C4-2B (cell line): ENCODE measurements around the gene PTPRT.

ENCODE experiments used
- ZFX ChIP-seq: fragments of 450-650 bp; IDR thresholded peaks from 2 replicates; pipeline ENCODE4 v1.6.1; 2017
- TF ChIP-seq, protein P1 (sequence below): fragments of 450-650 bp; conservative IDR thresholded peaks from 2 replicates; pipeline ENCODE4 v1.5.1; 2017; ENCODE audit warnings: mild to moderate bottlenecking

DNA sequence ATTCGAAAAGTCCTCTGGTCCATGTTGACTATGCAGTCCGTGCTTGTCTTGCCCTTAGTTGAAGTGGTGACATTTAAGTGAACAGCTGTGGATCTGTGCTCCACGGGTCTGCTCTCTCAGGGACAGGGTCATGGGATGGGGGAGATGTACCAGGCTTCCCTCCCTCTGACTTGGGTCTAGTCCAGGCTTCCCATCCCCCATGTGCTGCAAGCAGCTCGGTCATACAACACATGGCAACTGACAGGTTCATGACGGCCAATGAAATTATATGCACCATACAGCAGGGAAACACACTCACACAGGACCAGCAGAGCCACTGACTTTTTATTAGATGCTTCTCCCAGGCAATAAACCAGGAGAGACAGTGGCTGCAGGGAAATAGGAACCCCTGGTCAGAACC, 201.4 kb downstream of the PTPRT start:
- TF ChIP-seq, protein P1, sequence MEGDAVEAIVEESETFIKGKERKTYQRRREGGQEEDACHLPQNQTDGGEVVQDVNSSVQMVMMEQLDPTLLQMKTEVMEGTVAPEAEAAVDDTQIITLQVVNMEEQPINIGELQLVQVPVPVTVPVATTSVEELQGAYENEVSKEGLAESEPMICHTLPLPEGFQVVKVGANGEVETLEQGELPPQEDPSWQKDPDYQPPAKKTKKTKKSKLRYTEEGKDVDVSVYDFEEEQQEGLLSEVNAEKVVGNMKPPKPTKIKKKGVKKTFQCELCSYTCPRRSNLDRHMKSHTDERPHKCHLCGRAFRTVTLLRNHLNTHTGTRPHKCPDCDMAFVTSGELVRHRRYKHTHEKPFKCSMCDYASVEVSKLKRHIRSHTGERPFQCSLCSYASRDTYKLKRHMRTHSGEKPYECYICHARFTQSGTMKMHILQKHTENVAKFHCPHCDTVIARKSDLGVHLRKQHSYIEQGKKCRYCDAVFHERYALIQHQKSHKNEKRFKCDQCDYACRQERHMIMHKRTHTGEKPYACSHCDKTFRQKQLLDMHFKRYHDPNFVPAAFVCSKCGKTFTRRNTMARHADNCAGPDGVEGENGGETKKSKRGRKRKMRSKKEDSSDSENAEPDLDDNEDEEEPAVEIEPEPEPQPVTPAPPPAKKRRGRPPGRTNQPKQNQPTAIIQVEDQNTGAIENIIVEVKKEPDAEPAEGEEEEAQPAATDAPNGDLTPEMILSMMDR, result no peak
- no peak for TF ChIP-seq ZFX
